ENCODE data around the gene SAP30. TPM values are rescaled to one million over a fixed set of nuclear protein-coding genes. Genes with fewer than 3 reads are reported as not detected.

The SAP30 gene
- total and polyA plus RNA-seq, 2 of the 4 experiments (the other 2 are of a cell fraction) = 3.8 to 11.7 TPM

DNA sequence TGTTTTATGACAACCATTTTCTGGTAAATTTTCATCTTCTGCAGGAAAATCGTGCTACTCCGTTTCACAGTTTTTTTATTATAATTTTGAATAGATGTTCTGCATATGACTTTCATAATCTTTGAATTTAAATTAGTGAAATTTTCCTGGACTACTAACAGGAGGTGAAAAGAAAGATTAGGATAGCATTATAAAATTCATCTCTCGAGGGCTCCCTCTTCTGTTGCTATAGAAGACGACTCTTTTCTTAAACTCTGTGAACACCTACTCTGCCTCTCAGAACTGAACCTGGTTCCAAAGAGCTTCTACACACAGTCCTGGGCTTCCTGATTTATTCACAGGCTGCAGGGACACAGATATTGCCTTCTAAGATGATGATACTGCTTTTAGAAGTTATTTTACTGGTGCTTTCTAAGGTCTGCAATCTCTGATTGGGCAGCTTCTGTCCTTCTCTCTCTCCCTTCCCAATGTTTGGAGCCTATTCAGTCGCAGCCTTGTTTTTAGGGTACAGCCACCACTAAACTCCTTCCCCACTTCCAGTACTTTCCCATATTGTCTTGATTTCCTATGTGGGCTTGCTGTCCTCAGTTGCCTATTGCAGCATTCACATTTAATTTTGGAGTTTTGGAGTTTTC is 10.1 kb upstream of the SAP30 start:
- Histone ChIP-seq H3K9me1 (ENCODE audit: insufficient read depth, low read length) (0 out of 2 replicates have a peak, but pooled peaks cover 2% of the 10 kb centered on the region), H3K4me3 (ENCODE audit: insufficient read depth, low read depth, low read length) (no peak overlapping the region), H3K79me1 (ENCODE audit: low read depth in 1 of 2, low read length in 2 of 2) (no peaks in the 10 kb centered on the region), H4K8ac (ENCODE audit: low read depth in 2 of 2, low read length in 2 of 2) (no peak overlapping the region), H2BK5ac (ENCODE audit: low read depth, low read length, poor library complexity, severe bottlenecking) (no peak overlapping the region), H4K5ac (ENCODE audit: low read depth, low read length) (no peak overlapping the region), H3K23ac (ENCODE audit: low read depth, low read length) (no peak overlapping the region), H3K56ac (ENCODE audit: extremely low read depth, insufficient read depth, low read length) (no peak overlapping the region), H2AFZ (replicated peaks; ENCODE audit: low read length, poor library complexity) (no peak overlapping the region), H3K36me3 (ENCODE audit: control insufficient read depth, insufficient read depth, low read length) (no peaks in the 10 kb centered on the region), H3K9ac (ENCODE audit: low read depth, low read length) (no peak overlapping the region), H3K4me2 (ENCODE audit: low read depth, low read length) (no peak overlapping the region), H3K27me3 (ENCODE audit: control insufficient read depth, insufficient read depth, low read length) (no peaks in the 10 kb centered on the region), H2BK120ac (ENCODE audit: low read depth, low read length) (no peak overlapping the region), H2AK5ac (ENCODE audit: low read depth, low read length) (no peak overlapping the region), H3K9me3 (ENCODE audit: control insufficient read depth, insufficient read depth, low read length) (no peaks in the 10 kb centered on the region; the same call in 1 of the 2 replicates), H2AK9ac (replicated peaks; ENCODE audit: low read depth, low read length, poor library complexity) (no peak overlapping the region), H4K91ac (ENCODE audit: insufficient read depth, low read depth, low read length) (no peak overlapping the region), H3K4ac (ENCODE audit: low read depth, low read length) (no peak overlapping the region), H3K4me1 (ENCODE audit: control insufficient read depth, insufficient read depth, low read length) (no peaks in the 10 kb centered on the region), H3K14ac (replicated peaks; ENCODE audit: low read depth, low read length) (no peak overlapping the region), H3K27ac (ENCODE audit: insufficient read depth, low read length) (no peak overlapping the region), H2BK20ac (ENCODE audit: low read depth, low read length) (no peak overlapping the region), H3K18ac (ENCODE audit: low read depth, low read length) (no peak overlapping the region), H4K20me1 (ENCODE audit: insufficient read depth, low read length) (no peaks in the 10 kb centered on the region), H2BK15ac (ENCODE audit: low read depth, low read length) (no peak overlapping the region)
- intact Hi-C loops (cut with micrococcal nuclease) (loop anchor here (2.0 kb wide), 1 partner anchor 42 kb away; no protein-coding TSS in a partner anchor), dilution Hi-C loops (cut with HindIII; ENCODE audit: low sequenced_read_pairs, unreplicated experiment) (no loop called here), in situ Hi-C loops (cut with MboI; ENCODE audit: low sequenced_read_pairs) (no loop called here)
- WGBS, 2 experiments (ENCODE audit: extremely low coverage in 2 of 2, insufficient read length in 1 of 2) = no CpG with 5 or more reads among the region's 5 CpGs
- DNase-seq (peak; percentile 25), ATAC-seq (ENCODE audit: low read depth) (peak; percentile 81)
- CTCF ChIA-PET = interaction anchor here (0.5 to 0.9 kb wide), 3 partner anchors 9 to 62 kb away, joined by 3 read pairs; no protein-coding TSS in a partner anchor
- TF ChIP-seq USF2 (IDR thresholded peaks at IDR 0.05; ENCODE audit: low read depth, low read length) = no peak
- no peak for TF ChIP-seq BHLHE40 (IDR thresholded peaks at IDR 0.05; ENCODE audit: low read depth, low read length)
- peak; percentile 41 for TF ChIP-seq SMC3 (IDR thresholded peaks at IDR 0.05; ENCODE audit: low read depth, low read length)
- TF ChIP-seq RAD21 (IDR thresholded peaks at IDR 0.05; ENCODE audit: low read length) = peak; percentile 36
- TF ChIP-seq, protein P1, sequence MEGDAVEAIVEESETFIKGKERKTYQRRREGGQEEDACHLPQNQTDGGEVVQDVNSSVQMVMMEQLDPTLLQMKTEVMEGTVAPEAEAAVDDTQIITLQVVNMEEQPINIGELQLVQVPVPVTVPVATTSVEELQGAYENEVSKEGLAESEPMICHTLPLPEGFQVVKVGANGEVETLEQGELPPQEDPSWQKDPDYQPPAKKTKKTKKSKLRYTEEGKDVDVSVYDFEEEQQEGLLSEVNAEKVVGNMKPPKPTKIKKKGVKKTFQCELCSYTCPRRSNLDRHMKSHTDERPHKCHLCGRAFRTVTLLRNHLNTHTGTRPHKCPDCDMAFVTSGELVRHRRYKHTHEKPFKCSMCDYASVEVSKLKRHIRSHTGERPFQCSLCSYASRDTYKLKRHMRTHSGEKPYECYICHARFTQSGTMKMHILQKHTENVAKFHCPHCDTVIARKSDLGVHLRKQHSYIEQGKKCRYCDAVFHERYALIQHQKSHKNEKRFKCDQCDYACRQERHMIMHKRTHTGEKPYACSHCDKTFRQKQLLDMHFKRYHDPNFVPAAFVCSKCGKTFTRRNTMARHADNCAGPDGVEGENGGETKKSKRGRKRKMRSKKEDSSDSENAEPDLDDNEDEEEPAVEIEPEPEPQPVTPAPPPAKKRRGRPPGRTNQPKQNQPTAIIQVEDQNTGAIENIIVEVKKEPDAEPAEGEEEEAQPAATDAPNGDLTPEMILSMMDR (conservative IDR thresholded peaks at IDR 0.05; ENCODE audit: low read depth, low read length) = peak; percentile 42
- POLR2A ChIA-PET (ENCODE audit: unreplicated experiment) = interaction anchor here (0.6 kb wide), 1 partner anchor 77 kb away, joined by 3 read pairs; no protein-coding TSS in a partner anchor
- no TSS peak for BruUV-seq (replicated peaks)
